Measurements from ENCODE around the gene NDUFS2.

Gene NDUFS2

DNA sequence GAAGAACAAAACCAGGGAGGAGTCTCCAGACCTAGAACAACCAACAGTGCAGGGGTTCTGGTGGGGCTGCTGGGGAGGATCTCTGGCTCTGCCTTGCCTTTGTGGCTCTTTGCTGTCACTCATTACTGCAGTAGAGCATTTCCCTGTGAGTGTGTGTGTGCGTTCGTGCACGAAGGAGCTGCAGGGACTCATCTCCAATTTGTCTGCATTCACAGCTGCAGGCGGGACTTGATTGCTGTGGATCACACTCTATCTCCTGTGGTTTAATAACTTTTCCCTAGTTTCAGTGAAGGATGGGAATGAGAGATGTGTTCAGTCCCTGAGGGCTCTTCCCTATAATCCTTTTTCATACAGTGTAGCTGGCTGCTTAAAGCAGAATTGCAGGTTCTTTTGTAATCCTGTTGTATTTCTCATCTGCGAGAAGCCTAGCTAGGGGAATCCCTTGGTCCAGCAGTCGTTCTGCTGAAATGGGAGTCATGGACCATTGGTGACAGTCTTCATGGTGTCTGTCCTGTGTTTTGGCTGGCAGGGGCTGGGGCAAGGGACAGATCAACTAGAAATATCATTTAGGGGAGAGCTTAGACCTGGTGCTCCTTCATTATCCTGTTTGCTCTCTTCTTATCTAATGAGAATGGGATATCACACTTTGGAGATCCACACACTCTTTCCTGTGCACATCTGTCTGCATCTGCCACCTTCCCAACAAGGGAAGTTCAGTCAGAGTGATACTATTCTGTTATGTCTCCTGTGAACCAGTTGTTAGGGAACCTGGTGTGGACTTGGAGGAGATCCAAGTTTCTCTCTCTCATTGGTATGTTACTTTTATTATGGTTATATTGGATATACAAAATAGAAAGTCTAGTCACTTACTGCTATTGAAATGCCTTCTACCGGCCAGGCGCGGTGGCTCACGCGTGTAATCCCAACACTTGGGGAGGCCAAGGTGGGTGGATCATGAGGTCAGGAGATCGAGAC, 59.4 kb downstream of the NDUFS2 start:
- H3K4me3 ChIP-seq (replicated peaks in 1 of 2; ENCODE audit: low read depth in 2 of 2, low read length in 2 of 2): no peak overlapping the region
- TF ChIP-seq, protein P1, sequence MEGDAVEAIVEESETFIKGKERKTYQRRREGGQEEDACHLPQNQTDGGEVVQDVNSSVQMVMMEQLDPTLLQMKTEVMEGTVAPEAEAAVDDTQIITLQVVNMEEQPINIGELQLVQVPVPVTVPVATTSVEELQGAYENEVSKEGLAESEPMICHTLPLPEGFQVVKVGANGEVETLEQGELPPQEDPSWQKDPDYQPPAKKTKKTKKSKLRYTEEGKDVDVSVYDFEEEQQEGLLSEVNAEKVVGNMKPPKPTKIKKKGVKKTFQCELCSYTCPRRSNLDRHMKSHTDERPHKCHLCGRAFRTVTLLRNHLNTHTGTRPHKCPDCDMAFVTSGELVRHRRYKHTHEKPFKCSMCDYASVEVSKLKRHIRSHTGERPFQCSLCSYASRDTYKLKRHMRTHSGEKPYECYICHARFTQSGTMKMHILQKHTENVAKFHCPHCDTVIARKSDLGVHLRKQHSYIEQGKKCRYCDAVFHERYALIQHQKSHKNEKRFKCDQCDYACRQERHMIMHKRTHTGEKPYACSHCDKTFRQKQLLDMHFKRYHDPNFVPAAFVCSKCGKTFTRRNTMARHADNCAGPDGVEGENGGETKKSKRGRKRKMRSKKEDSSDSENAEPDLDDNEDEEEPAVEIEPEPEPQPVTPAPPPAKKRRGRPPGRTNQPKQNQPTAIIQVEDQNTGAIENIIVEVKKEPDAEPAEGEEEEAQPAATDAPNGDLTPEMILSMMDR (IDR thresholded peaks at IDR 0.05; ENCODE audit: low read depth, low read length): no peak
- DNase-seq (ENCODE audit: low read depth in 2 of 2): no peak
